ENCODE measurements around the gene CSMD2.

The CSMD2 gene

GRCh38 chr1:33802268-33802667, 362.8 kb downstream of the CSMD2 start:
- TF ChIP-seq ZBTB7A (IDR thresholded peaks at IDR 0.05; ENCODE audit: low read depth) (no peak), CREB1 (IDR thresholded peaks at IDR 0.05; ENCODE audit: low read depth) (no peak)

- TF ChIP-seq EGR1 (IDR thresholded peaks at IDR 0.05), result no peak
- TF ChIP-seq CEBPB (IDR thresholded peaks at IDR 0.05), result no peak
- no peak for TF ChIP-seq USF1 (IDR thresholded peaks at IDR 0.05)
- no peak for TF ChIP-seq EP300 (IDR thresholded peaks at IDR 0.05; ENCODE audit: borderline replicate concordance)
- TF ChIP-seq TAF1 (IDR thresholded peaks at IDR 0.05; ENCODE audit: low read depth), result no peak
- TF ChIP-seq REST (IDR thresholded peaks at IDR 0.05; ENCODE audit: low read depth), result no peak
- no peak for TF ChIP-seq NFIC (IDR thresholded peaks at IDR 0.05)
Observed at GRCh38 chr1:33797849-33798248, 367.2 kb downstream of the CSMD2 start.

DNA sequence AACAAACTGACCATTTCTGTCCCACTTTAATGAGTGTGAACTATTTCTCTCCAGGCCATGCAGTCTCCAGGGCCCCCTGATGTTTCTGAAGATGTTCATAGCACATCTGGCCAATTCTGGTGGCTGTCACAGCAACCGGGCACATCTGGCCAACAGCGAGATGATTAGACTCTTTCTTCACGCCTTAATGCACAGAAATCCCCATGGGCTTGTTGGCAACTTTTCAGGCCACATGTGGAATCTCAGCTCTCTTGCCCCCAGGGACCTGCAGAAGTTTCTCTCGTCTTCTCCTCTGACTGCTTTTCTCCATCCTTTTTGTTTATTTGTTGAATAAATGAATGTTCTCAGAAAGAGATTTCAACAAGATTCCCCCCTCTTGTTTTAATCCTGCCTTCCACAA, 372.4 kb downstream of the CSMD2 start:
- TF ChIP-seq CREB1 (IDR thresholded peaks at IDR 0.05; ENCODE audit: low read depth), result no peak
- no peak for TF ChIP-seq RAD21 (IDR thresholded peaks at IDR 0.05; ENCODE audit: low read depth)
- no peak for TF ChIP-seq NFIC (IDR thresholded peaks at IDR 0.05)
- no peak for TF ChIP-seq TCF12 (IDR thresholded peaks at IDR 0.05; ENCODE audit: low read depth)
- no peak for TF ChIP-seq EGR1 (IDR thresholded peaks at IDR 0.05)
- TF ChIP-seq TEAD4 (IDR thresholded peaks at IDR 0.05), result no peak
- no peak for TF ChIP-seq YY1 (IDR thresholded peaks at IDR 0.05; ENCODE audit: low read depth)
- no peak for TF ChIP-seq FOXM1 (IDR thresholded peaks at IDR 0.05; ENCODE audit: borderline replicate concordance, low read depth)
- no peak for TF ChIP-seq CEBPB (IDR thresholded peaks at IDR 0.05)
- no peak for TF ChIP-seq EP300 (IDR thresholded peaks at IDR 0.05; ENCODE audit: borderline replicate concordance)
- TF ChIP-seq REST (IDR thresholded peaks at IDR 0.05; ENCODE audit: low read depth), result no peak
- no peak for TF ChIP-seq ZBTB7A (IDR thresholded peaks at IDR 0.05; ENCODE audit: low read depth)
- no peak for TF ChIP-seq USF1 (IDR thresholded peaks at IDR 0.05)
- no peak for TF ChIP-seq TAF1 (IDR thresholded peaks at IDR 0.05; ENCODE audit: low read depth)
- TF ChIP-seq MAX (IDR thresholded peaks at IDR 0.05), result no peak

DNA sequence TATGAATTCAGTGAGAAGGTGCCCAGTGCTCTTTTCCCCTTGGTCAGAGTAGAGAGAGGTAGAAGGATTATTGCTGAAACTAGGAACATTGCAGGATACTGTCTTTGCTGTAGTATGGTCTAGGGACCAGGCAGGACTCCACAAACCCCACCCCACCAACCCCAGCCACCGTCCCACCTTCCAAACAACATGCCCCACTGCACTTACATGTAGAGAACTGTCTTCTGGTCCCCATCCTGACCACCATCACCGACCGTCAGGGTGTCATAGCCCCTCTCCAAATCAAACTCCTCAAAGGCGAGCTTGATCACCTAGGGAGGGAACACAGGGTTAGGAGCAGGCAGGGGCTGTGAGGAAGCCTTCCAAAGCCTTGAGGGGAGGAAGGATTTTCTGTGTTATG, 372.8 kb downstream of the CSMD2 start:
- TF ChIP-seq RAD21 (IDR thresholded peaks at IDR 0.05; ENCODE audit: low read depth) (no peak), ZBTB7A (IDR thresholded peaks at IDR 0.05; ENCODE audit: low read depth) (no peak), YY1 (IDR thresholded peaks at IDR 0.05; ENCODE audit: low read depth) (no peak), REST (IDR thresholded peaks at IDR 0.05; ENCODE audit: low read depth) (no peak), CEBPB (IDR thresholded peaks at IDR 0.05) (no peak), USF1 (IDR thresholded peaks at IDR 0.05) (no peak), TAF1 (IDR thresholded peaks at IDR 0.05; ENCODE audit: low read depth) (no peak), EGR1 (IDR thresholded peaks at IDR 0.05) (no peak)

GRCh38 chr1:33791251-33791650, 373.8 kb downstream of the CSMD2 start:
- no peak for TF ChIP-seq MAX (IDR thresholded peaks at IDR 0.05)
- TF ChIP-seq NFIC (IDR thresholded peaks at IDR 0.05), result no peak
